IMR-90 (cell line): ENCODE measurements around the gene ZCCHC3. TPM values are rescaled to one million over a fixed set of nuclear protein-coding genes. Genes with fewer than 3 reads are reported as not detected.

Experiments
- ATAC-seq: fragments of 200-7000 bp; cut with Tn5 transposase; 2 replicates; pipeline ENCODE4 v1.9.1; 2020; ENCODE audit warnings: low read depth, mild to moderate bottlenecking, moderate library complexity
- BruUV-seq: library from RNA; stranded (reverse); fragments of 400-500 nt; replicated peaks from 2 replicates; lab custom pipeline; 2021; lab: Mats Ljungman, UMichigan
- CTCF ChIA-PET: fragments of 300-600 bp; formaldehyde crosslinking; extraction: SDS; loops from one replicate; lab custom pipeline; 2021; ENCODE audit warnings: antibody characterized with exemption; lab: Yijun Ruan, JAX
- POLR2A ChIA-PET: fragments of 300-600 bp; sonication (Branson Sonifier 250); formaldehyde crosslinking; loops from one replicate; lab custom pipeline; 2022; ENCODE audit warnings: antibody characterized with exemption; ENCODE audit not compliant: unreplicated experiment; lab: Charles Lee
- DNase-seq: peaks from one replicate; pipeline ENCODE4 v3.0.0; 2013
- H2AFZ ChIP-seq: replicated peaks from 2 replicates; pipeline ENCODE3; 2013; ENCODE audit warnings: low read length, mild to moderate bottlenecking; ENCODE audit not compliant: poor library complexity
- H2AK5ac ChIP-seq: 2 replicates; pipeline ENCODE4 v1.6.1; 2013; ENCODE audit warnings: low read depth, low read length, inconsistent platforms
- H2AK9ac ChIP-seq: replicated peaks from 2 replicates; pipeline ENCODE3; 2013; ENCODE audit warnings: mild to moderate bottlenecking, low read depth, low read length, moderate library complexity; ENCODE audit not compliant: poor library complexity
- H2BK120ac ChIP-seq: 2 replicates; pipeline ENCODE4 v1.6.1; 2013; ENCODE audit warnings: low read depth, low read length, inconsistent platforms
- H2BK15ac ChIP-seq: 3 replicates; pipeline ENCODE4 v1.6.1; 2013; ENCODE audit warnings: low read depth, low read length, inconsistent platforms
- H2BK20ac ChIP-seq: 2 replicates; pipeline ENCODE4 v1.6.1; 2013; ENCODE audit warnings: low read depth, mild to moderate bottlenecking, inconsistent platforms, low read length, moderate library complexity
- H2BK5ac ChIP-seq: 2 replicates; pipeline ENCODE4 v1.6.1; 2013; ENCODE audit warnings: mild to moderate bottlenecking, low read depth, low read length, inconsistent platforms; ENCODE audit not compliant: poor library complexity, severe bottlenecking
- H3K14ac ChIP-seq: replicated peaks from 2 replicates; pipeline ENCODE4 v1.6.1; 2013; ENCODE audit warnings: low read depth, low read length, inconsistent platforms
- H3K18ac ChIP-seq: 2 replicates; pipeline ENCODE4 v1.6.1; 2013; ENCODE audit warnings: low read depth, low read length, control low read depth
- H3K23ac ChIP-seq: 2 replicates; pipeline ENCODE4 v1.6.1; 2013; ENCODE audit warnings: low read depth, low read length, inconsistent platforms
- H3K27ac ChIP-seq: 2 replicates; pipeline ENCODE4 v1.5.1; 2013; ENCODE audit warnings: mild to moderate bottlenecking, control low read depth, low read length; ENCODE audit not compliant: insufficient read depth
- H3K27me3 ChIP-seq: 2 replicates; pipeline ENCODE4 v1.6.1; 2013; ENCODE audit warnings: low read length; ENCODE audit not compliant: control insufficient read depth, insufficient read depth
- H3K36me3 ChIP-seq: 2 replicates; pipeline ENCODE4 v1.6.1; 2013; ENCODE audit warnings: low read length, mixed read lengths; ENCODE audit not compliant: control insufficient read depth, insufficient read depth
- H3K4ac ChIP-seq: 2 replicates; pipeline ENCODE4 v1.6.1; 2013; ENCODE audit warnings: low read depth, low read length, inconsistent platforms
- H3K4me1 ChIP-seq: 2 replicates; pipeline ENCODE4 v1.6.1; 2013; ENCODE audit warnings: low read length, mixed read lengths; ENCODE audit not compliant: control insufficient read depth, insufficient read depth
- H3K4me2 ChIP-seq: 2 replicates; pipeline ENCODE4 v1.6.1; 2013; ENCODE audit warnings: low read depth, mild to moderate bottlenecking, control low read depth, low read length, moderate library complexity
- H3K4me3 ChIP-seq: 2 replicates; pipeline ENCODE4 v1.5.1; 2013; ENCODE audit warnings: low read depth, mild to moderate bottlenecking, control low read depth, low read length, moderate library complexity; ENCODE audit not compliant: insufficient read depth
- H3K56ac ChIP-seq: 2 replicates; pipeline ENCODE4 v1.6.1; 2013; ENCODE audit warnings: low read length, inconsistent platforms; ENCODE audit not compliant: insufficient read depth; ENCODE audit errors: extremely low read depth
- H3K79me1 ChIP-seq, 2 experiments: 2 replicates each; pipeline ENCODE4 v1.6.1; 2013; ENCODE audit warnings: low read length in 2 of 2, inconsistent platforms in 1 of 2, low read depth in 1 of 2
- H3K9ac ChIP-seq: 2 replicates; pipeline ENCODE4 v1.6.1; 2013; ENCODE audit warnings: low read depth, low read length, control low read depth
- H3K9me1 ChIP-seq: 2 replicates; pipeline ENCODE4 v1.6.1; 2013; ENCODE audit warnings: low read length, inconsistent platforms; ENCODE audit not compliant: insufficient read depth
- H3K9me3 ChIP-seq: 2 replicates; pipeline ENCODE4 v1.6.1; 2013; ENCODE audit warnings: low read length; ENCODE audit not compliant: control insufficient read depth, insufficient read depth
- H4K20me1 ChIP-seq: 2 replicates; pipeline ENCODE4 v1.6.1; 2013; ENCODE audit warnings: low read length, inconsistent platforms; ENCODE audit not compliant: insufficient read depth
- H4K5ac ChIP-seq: 2 replicates; pipeline ENCODE4 v1.6.1; 2013; ENCODE audit warnings: mild to moderate bottlenecking, low read depth, low read length, control low read depth
- H4K8ac ChIP-seq, 2 experiments: 2 replicates each; pipeline ENCODE4 v1.6.1; 2013; ENCODE audit warnings: low read depth in 2 of 2, low read length in 2 of 2, control low read depth in 1 of 2, inconsistent platforms in 1 of 2
- H4K91ac ChIP-seq: 2 replicates; pipeline ENCODE4 v1.6.1; 2013; ENCODE audit warnings: low read depth, low read length, inconsistent platforms; ENCODE audit not compliant: insufficient read depth
- BHLHE40 ChIP-seq: fragments of 150-350 bp; IDR thresholded peaks from 2 replicates; pipeline ENCODE4 v1.6.1; 2016; ENCODE audit warnings: mild to moderate bottlenecking, low read depth, low read length
- CEBPB ChIP-seq: IDR thresholded peaks from 2 replicates; pipeline ENCODE4 v1.6.1; 2012; ENCODE audit warnings: low read depth, low read length, improper control_type of control experiment
- CHD1 ChIP-seq: IDR thresholded peaks from 2 replicates; pipeline ENCODE4 v1.6.1; 2012; ENCODE audit warnings: low read depth, low read length, improper control_type of control experiment
- ELK1 ChIP-seq: fragments of 150-350 bp; IDR thresholded peaks from 2 replicates; pipeline ENCODE4 v1.6.1; 2016; ENCODE audit warnings: low read depth, mild to moderate bottlenecking, low read length, moderate library complexity, borderline replicate concordance
- FOS ChIP-seq: fragments of 150-350 bp; IDR thresholded peaks from 2 replicates; pipeline ENCODE4 v1.6.1; 2016; ENCODE audit warnings: low read depth, low read length
- MAFK ChIP-seq: IDR thresholded peaks from 2 replicates; pipeline ENCODE4 v1.6.1; 2012; ENCODE audit warnings: low read depth, low read length, improper control_type of control experiment
- MAZ ChIP-seq: IDR thresholded peaks from 2 replicates; pipeline ENCODE4 v1.6.1; 2012; ENCODE audit warnings: low read depth, mild to moderate bottlenecking, low read length, improper control_type of control experiment, moderate library complexity, borderline replicate concordance
- MXI1 ChIP-seq: IDR thresholded peaks from 2 replicates; pipeline ENCODE4 v1.6.1; 2012; ENCODE audit warnings: low read depth, mild to moderate bottlenecking, low read length, moderate library complexity, borderline replicate concordance
- NFE2L2 ChIP-seq: fragments of 150-350 bp; IDR thresholded peaks from 2 replicates; pipeline ENCODE4 v1.6.1; 2016; ENCODE audit warnings: low read depth, mild to moderate bottlenecking, low read length
- POLR2A ChIP-seq: IDR thresholded peaks from 2 replicates; pipeline ENCODE4 v1.6.1; 2012; ENCODE audit warnings: mild to moderate bottlenecking, low read depth, low read length
- RAD21 ChIP-seq: IDR thresholded peaks from 2 replicates; pipeline ENCODE4 v1.6.1; 2012; ENCODE audit warnings: low read length, improper control_type of control experiment
- RCOR1 ChIP-seq: IDR thresholded peaks from 2 replicates; pipeline ENCODE4 v1.6.1; 2012; ENCODE audit warnings: mild to moderate bottlenecking, low read length, improper control_type of control experiment; ENCODE audit not compliant: insufficient replicate concordance
- RFX5 ChIP-seq: IDR thresholded peaks from 2 replicates; pipeline ENCODE4 v1.8.0; 2012; ENCODE audit warnings: low read depth, mild to moderate bottlenecking, low read length, moderate library complexity
- SMC3 ChIP-seq: fragments of 150-350 bp; IDR thresholded peaks from 2 replicates; pipeline ENCODE4 v1.6.1; 2016; ENCODE audit warnings: low read depth, mild to moderate bottlenecking, antibody characterized with exemption, low read length, moderate library complexity
- USF2 ChIP-seq: fragments of 150-350 bp; IDR thresholded peaks from 2 replicates; pipeline ENCODE4 v1.6.1; 2017; ENCODE audit warnings: mild to moderate bottlenecking, antibody characterized with exemption, low read length, low read depth
- WGBS, 2 experiments: methylation state at CpG; one replicate each; pipeline versions ENCODE4 v1.1.5 to v1.1.7; 2013; ENCODE audit warnings: missing lambda C conversion rate in 2 of 2; ENCODE audit not compliant: insufficient read length in 1 of 2; ENCODE audit errors: extremely low coverage in 2 of 2; 5-methylcytosine and 5-hydroxymethylcytosine counted together
- dilution Hi-C: fragments of 300-500 bp; cut with HindIII; formaldehyde crosslinking; loops from one replicate; pipeline ENCODE4 v1.14.3; 2018; ENCODE audit warnings: low sequenced_read_pairs; ENCODE audit not compliant: unreplicated experiment
- in situ Hi-C: fragments of 300-500 bp; cut with MboI; formaldehyde crosslinking; loops from 3 replicates; pipeline ENCODE4 v1.14.3; 2019; ENCODE audit warnings: low sequenced_read_pairs, inconsistent platforms, mixed read lengths
- intact Hi-C: fragments of 100-400 bp; cut with micrococcal nuclease; formaldehyde crosslinking; loops from 2 replicates; pipeline ENCODE4 v1.10.0; 2022
- polyA plus RNA-seq, 3 experiments: library from polyadenylated mRNA; depleted of rRNA; stranded (reverse); fragments of >200 nt; gene quantifications; 2 replicates each; pipeline ENCODE4 v1.2.3, GENCODE V29; 2012; ENCODE audit warnings: low replicate concordance in 1 of 3
- total RNA-seq: library from RNA; depleted of rRNA; stranded (reverse); fragments of >200 nt; gene quantifications from 2 replicates; pipeline ENCODE4 v1.2.3, GENCODE V29; 2012

The ZCCHC3 gene
- total and polyA plus RNA-seq, 2 of the 4 experiments (the other 2 are of a cell fraction): 8.2 to 10.9 TPM

GRCh38 chr20:347640-348484, 50.5 kb downstream of the ZCCHC3 start:
- H4K20me1 ChIP-seq: peaks cover 9% of the 10 kb centered on the region
- dilution Hi-C loops (no loop called here), in situ Hi-C loops (no loop called here), intact Hi-C loops (no loop called here)
- peak overlapping the region; percentile 89 for H3K27ac ChIP-seq
- H3K23ac ChIP-seq: peak overlapping the region; percentile 91
- H2BK5ac ChIP-seq: peak overlapping the region; percentile 71
- H4K5ac ChIP-seq: peak overlapping the region; percentile 55
- peak overlapping the region; percentile 84 to 88; a peak in 3 of 4 replicates for H4K8ac ChIP-seq
- H3K56ac ChIP-seq: peak overlapping the region; percentile 87
- H3K27me3 ChIP-seq: no peaks in the 10 kb centered on the region
- H2BK15ac ChIP-seq: 0 out of 3 replicates have a peak overlapping the region, but pooled peaks have one; percentile 30
- H3K4ac ChIP-seq: peak overlapping the region; percentile 86
- peak overlapping the region; percentile 67 for H3K18ac ChIP-seq
- H2AFZ ChIP-seq: peak overlapping the region; percentile 98
- peak overlapping the region; percentile 83 for H2AK5ac ChIP-seq
- H3K9me3 ChIP-seq: peaks cover 2% of the 10 kb centered on the region; the same call in 1 of the 2 replicates
- H3K79me1 ChIP-seq: peaks cover 14 to 30% of the 10 kb centered on the region in 2 experiments; a peak in 3 of 4 replicates
- no peak overlapping the region for H2BK20ac ChIP-seq
- peak overlapping the region; percentile 95 for H3K14ac ChIP-seq
- 0% methylated on average over 1 of the region's 61 CpGs; no CpG with 5 or more reads in 1 of the 2 experiments for WGBS, 2 experiments
- H2AK9ac ChIP-seq: peak overlapping the region; percentile 97
- POLR2A ChIA-PET: interaction anchor here (1.7 kb wide), 1 partner anchor 17 kb away, joined by 4 read pairs; no protein-coding TSS in a partner anchor
- peak overlapping the region; percentile 88 for H4K91ac ChIP-seq
- peak overlapping the region; percentile 88 for H3K9ac ChIP-seq
- CTCF ChIA-PET: no interaction called here
- H2BK120ac ChIP-seq: peak overlapping the region; percentile 71
- H3K4me3 ChIP-seq: peak overlapping the region; percentile 67
- peaks cover 7% of the 10 kb centered on the region for H3K36me3 ChIP-seq
- ATAC-seq (peak; percentile 87), DNase-seq (peak; percentile 90)
- peaks cover 13% of the 10 kb centered on the region for H3K9me1 ChIP-seq
- BruUV-seq: no TSS peak
- H3K4me2 ChIP-seq: peak overlapping the region; percentile 90
- peaks cover 8% of the 10 kb centered on the region for H3K4me1 ChIP-seq
- TF ChIP-seq NFE2L2: no peak
- peak; percentile 99 for TF ChIP-seq MAZ
- TF ChIP-seq USF2: no peak
- TF ChIP-seq RCOR1: no peak
- peak; percentile 98 for TF ChIP-seq BHLHE40
- peak; percentile 71; the same call in 1 of the 2 replicates for TF ChIP-seq MXI1
- TF ChIP-seq RFX5: no peak
- TF ChIP-seq RAD21: no peak
- no peak for TF ChIP-seq FOS
- no peak for TF ChIP-seq SMC3
- TF ChIP-seq MAFK: no peak
- TF ChIP-seq ELK1: no peak
- TF ChIP-seq CHD1: no peak
- no peak for TF ChIP-seq CEBPB
- TF ChIP-seq POLR2A: peak; percentile 9; the same call in 1 of the 2 replicates
